PC-3 (cell line): ENCODE data around the gene SPATA16. TPM values are rescaled to one million over a fixed set of nuclear protein-coding genes. Genes with fewer than 3 reads are reported as not detected.

Experiments used
- ATAC-seq: fragments of 200-7000 bp; cut with Tn5 transposase; 2 replicates; pipeline ENCODE4 v1.9.1; 2020; ENCODE audit warnings: mild to moderate bottlenecking, moderate library complexity
- BruUV-seq: library from RNA; stranded (reverse); fragments of 400-500 nt; replicated peaks from 2 replicates; lab custom pipeline; 2021; lab: Mats Ljungman, UMichigan
- CTCF ChIA-PET: fragments of 300-600 bp; sonication (Branson Sonifier 250); formaldehyde crosslinking; loops from one replicate; lab custom pipeline; 2022; ENCODE audit warnings: antibody characterized with exemption; lab: Charles Lee
- POLR2A ChIA-PET: fragments of 300-600 bp; sonication (Branson Sonifier 250); formaldehyde crosslinking; loops from one replicate; lab custom pipeline; 2022; ENCODE audit warnings: antibody characterized with exemption; ENCODE audit not compliant: unreplicated experiment; lab: Charles Lee
- DNase-seq: peaks from one replicate; pipeline ENCODE4 v3.0.0-alpha.2; 2015
- H2AFZ ChIP-seq: fragments of 300-600 bp; sonication (generic); 2 replicates; pipeline ENCODE4 v1.6.0; 2016; ENCODE audit warnings: antibody characterized with exemption, low read length
- H3F3A ChIP-seq: fragments of 300-600 bp; sonication (generic); one replicate; pipeline ENCODE4 v1.6.0; 2017; ENCODE audit warnings: antibody characterized with exemption, low read length, control low read depth, mild to moderate bottlenecking; ENCODE audit not compliant: unreplicated experiment
- H3K27ac ChIP-seq: fragments of 300-600 bp; sonication (generic); 2 replicates; pipeline ENCODE4 v1.5.1; 2016; ENCODE audit warnings: mild to moderate bottlenecking, low read length
- H3K27me3 ChIP-seq: fragments of 300-600 bp; sonication (generic); 2 replicates; pipeline ENCODE4 v1.6.1; 2016; ENCODE audit warnings: low read length, mixed read lengths
- H3K36me3 ChIP-seq: fragments of 300-600 bp; sonication (generic); 2 replicates; pipeline ENCODE4 v1.6.1; 2016; ENCODE audit warnings: low read depth, mixed run types, low read length, mixed read lengths
- H3K4me1 ChIP-seq: fragments of 300-600 bp; sonication (generic); 2 replicates; pipeline ENCODE4 v1.5.1; 2016; ENCODE audit warnings: low read length; ENCODE audit not compliant: insufficient read depth
- H3K4me2 ChIP-seq: fragments of 300-600 bp; sonication (generic); 2 replicates; pipeline ENCODE4 v1.6.0; 2016; ENCODE audit warnings: low read length
- H3K4me3 ChIP-seq: fragments of 300-600 bp; sonication (generic); 2 replicates; pipeline ENCODE4 v1.5.1; 2016; ENCODE audit warnings: mild to moderate bottlenecking, low read length, mixed read lengths
- H3K79me2 ChIP-seq: fragments of 300-600 bp; sonication (generic); 2 replicates; pipeline ENCODE4 v1.6.1; 2017; ENCODE audit warnings: low read length, mixed read lengths
- H3K9ac ChIP-seq: fragments of 300-600 bp; sonication (generic); 2 replicates; pipeline ENCODE4 v1.6.0; 2016; ENCODE audit warnings: mild to moderate bottlenecking, low read length
- H3K9me2 ChIP-seq: fragments of 300-600 bp; sonication (generic); replicated peaks from 2 replicates; pipeline ENCODE4 v1.6.1; 2016; ENCODE audit warnings: mixed run types, low read length, mixed read lengths
- H3K9me3 ChIP-seq: fragments of 300-600 bp; sonication (generic); 2 replicates; pipeline ENCODE4 v1.6.1; 2016; ENCODE audit warnings: low read length, mixed read lengths
- H4K20me1 ChIP-seq: fragments of 300-600 bp; sonication (generic); 2 replicates; pipeline ENCODE4 v1.6.1; 2016; ENCODE audit warnings: low read length, mixed read lengths
- CTCF ChIP-seq: fragments of 300-600 bp; sonication (generic); conservative IDR thresholded peaks from 2 replicates; pipeline ENCODE4 v1.5.1; 2017; ENCODE audit warnings: antibody characterized with exemption, low read depth, mild to moderate bottlenecking, low read length
- EZH2 ChIP-seq: fragments of 300-600 bp; sonication (generic); IDR thresholded peaks from one replicate; pipeline ENCODE4 v1.6.1; 2017; ENCODE audit warnings: antibody characterized with exemption, mild to moderate bottlenecking, low read length; ENCODE audit not compliant: unreplicated experiment
- EZH2phosphoT487 ChIP-seq: fragments of 300-600 bp; sonication (generic); IDR thresholded peaks from 2 replicates; pipeline ENCODE4 v1.6.1; 2018; ENCODE audit warnings: mild to moderate bottlenecking, antibody characterized with exemption, low read length, borderline replicate concordance
- intact Hi-C: fragments of 100-400 bp; cut with micrococcal nuclease; formaldehyde crosslinking; loops from 2 replicates; pipeline ENCODE4 v1.9.0; 2023
- total RNA-seq: library from RNA; depleted of rRNA; stranded (reverse); fragments of >200 nt; gene quantifications from 2 replicates; pipeline ENCODE4 v1.2.3, GENCODE V29; 2014

SPATA16 gene
- total RNA-seq, 1 experiment from 2014 or later, result not detected

- no peak for TF ChIP-seq EZH2
- no peak for TF ChIP-seq CTCF
- TF ChIP-seq EZH2phosphoT487, result no peak
- no peaks in the 10 kb centered on the region for H3K9me3 ChIP-seq
- BruUV-seq, result no TSS peak
- H3K4me1 ChIP-seq, result peaks cover 5% of the 10 kb centered on the region; the same call in 1 of the 2 replicates
- no peaks in the 10 kb centered on the region for H3F3A ChIP-seq
- H2AFZ ChIP-seq, result no peak overlapping the region
- ATAC-seq, result no peak
- H3K4me2 ChIP-seq, result no peak overlapping the region
- no peaks in the 10 kb centered on the region for H3K79me2 ChIP-seq
- H3K27ac ChIP-seq, result no peak overlapping the region
- ChIA-PET POLR2A (no interaction called here), CTCF (no interaction called here)
- no peak for DNase-seq
- H3K27me3 ChIP-seq, result peaks cover 53% of the 10 kb centered on the region
- no peaks in the 10 kb centered on the region for H4K20me1 ChIP-seq
- H3K36me3 ChIP-seq, result no peaks in the 10 kb centered on the region
- H3K9ac ChIP-seq, result no peak overlapping the region
- H3K9me2 ChIP-seq, result no peaks in the 10 kb centered on the region
- H3K4me3 ChIP-seq, result no peak overlapping the region
- intact Hi-C loops, result no loop called here
These were observed 286.9 kb downstream of the SPATA16 start for GRCh38 chr3:172853921-172854666.

- ATAC-seq, result no peak
- H3K4me2 ChIP-seq, result no peak overlapping the region
These were observed 288.0 kb downstream of the SPATA16 start for GRCh38 chr3:172853005-172853404.

More at GRCh38 chr3:172853005-172853404, 288.0 kb downstream of the SPATA16 start:
- H3K79me2 ChIP-seq, result no peaks in the 10 kb centered on the region
- no peak overlapping the region for H3K4me3 ChIP-seq
- TF ChIP-seq EZH2 (no peak), EZH2phosphoT487 (no peak), CTCF (no peak)
- CTCF ChIA-PET, result no interaction called here
- no peak overlapping the region for H2AFZ ChIP-seq
- H3K9me2 ChIP-seq, result no peaks in the 10 kb centered on the region
- peaks cover 5% of the 10 kb centered on the region; the same call in 1 of the 2 replicates for H3K4me1 ChIP-seq
- intact Hi-C loops, result no loop called here
- no peaks in the 10 kb centered on the region for H4K20me1 ChIP-seq
- H3K36me3 ChIP-seq, result no peaks in the 10 kb centered on the region
- no peaks in the 10 kb centered on the region for H3K9me3 ChIP-seq
- DNase-seq, result no peak
- H3K9ac ChIP-seq, result no peak overlapping the region
- no TSS peak for BruUV-seq
- POLR2A ChIA-PET, result no interaction called here
- H3K27me3 ChIP-seq, result peaks cover 56% of the 10 kb centered on the region
- no peaks in the 10 kb centered on the region for H3F3A ChIP-seq
- no peak overlapping the region for H3K27ac ChIP-seq
